H7 (cell line): ENCODE data around the gene P3H4. TPM values are rescaled to one million over a fixed set of nuclear protein-coding genes. Genes with fewer than 3 reads are reported as not detected.

Experiments used
- DNase-seq: peaks from one replicate; pipeline ENCODE4 v3.0.0; 2012
- H3K27me3 ChIP-seq: 2 replicates; pipeline ENCODE4 v1.6.0; 2011; ENCODE audit warnings: mild to moderate bottlenecking, low read length; ENCODE audit not compliant: control insufficient read depth, insufficient read depth
- H3K36me3 ChIP-seq: replicated peaks from 2 replicates; pipeline ENCODE4 v1.5.1; 2011; ENCODE audit warnings: low read length; ENCODE audit not compliant: control insufficient read depth, insufficient read depth
- H3K4me3 ChIP-seq: 2 replicates; pipeline ENCODE4 v1.5.1; 2011; ENCODE audit warnings: low read depth, mild to moderate bottlenecking, control low read depth, low read length, moderate library complexity; ENCODE audit not compliant: insufficient read depth
- total RNA-seq: library from RNA; depleted of rRNA; stranded (reverse); fragments of >200 nt; shearing (Covaris generic); gene quantifications from 2 replicates; pipeline ENCODE4 v1.2.3, GENCODE V29; 2014; rRNA removed

P3H4 gene
- total RNA-seq, 1 experiment from 2014 or later, result 34.7 TPM

DNA sequence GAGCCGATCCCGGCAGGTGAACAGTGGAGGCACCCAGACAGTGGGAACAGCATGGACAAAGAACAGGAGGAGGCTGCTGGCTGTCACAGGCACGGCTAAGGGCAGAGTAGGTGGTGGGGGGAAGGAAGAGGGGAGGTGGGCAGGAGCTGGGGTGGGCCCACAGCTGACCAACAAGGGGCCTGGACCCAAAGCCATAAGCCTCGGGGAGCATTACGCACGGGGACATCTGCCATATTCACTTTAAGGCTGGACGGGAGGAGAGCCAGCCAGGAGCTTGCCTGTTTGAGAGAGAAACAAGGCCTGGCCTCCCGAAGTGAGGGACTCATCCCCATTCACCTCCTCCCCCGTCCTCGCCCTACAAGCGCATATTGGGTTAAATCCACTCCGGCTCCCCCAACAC, 57.7 kb downstream of the P3H4 start:
- H3K27me3 ChIP-seq, result no peaks in the 10 kb centered on the region
- H3K36me3 ChIP-seq, result peaks cover 8% of the 10 kb centered on the region
- no peak for DNase-seq
- no peak overlapping the region for H3K4me3 ChIP-seq

Other genes with a start within 250 kb of the P3H4 start
- gene KRT9, start 239.9 kb downstream of the P3H4 start, total RNA-seq, result not detected in 2 replicates
- gene KRT14, start 225.1 kb downstream of the P3H4 start, total RNA-seq, result not detected in 2 replicates
- not detected in 2 replicates for gene KRT16, start 199.2 kb downstream of the P3H4 start, total RNA-seq
- gene KRT17, start 187.4 kb downstream of the P3H4 start, total RNA-seq, result 0.07 TPM in 1 of 2 replicates, not detected in the other
- gene EIF1, start 123.1 kb downstream of the P3H4 start, total RNA-seq, result 62.6 and 74.3 TPM in 2 replicates
- gene GAST, start 99.6 kb downstream of the P3H4 start, total RNA-seq, result not detected in 2 replicates
- 0.28 and 0.48 TPM in 2 replicates for gene HAP1, start 77.3 kb downstream of the P3H4 start, total RNA-seq
- gene JUP, start 25.2 kb downstream of the P3H4 start, total RNA-seq, result 58.4 and 68.5 TPM in 2 replicates
- gene FKBP10, start 1.1 kb upstream of the P3H4 start, total RNA-seq, result 206 and 213 TPM in 2 replicates
- gene NT5C3B, start 24.3 kb upstream of the P3H4 start, total RNA-seq, result 62.2 and 77.1 TPM in 2 replicates
- gene KLHL10, start 25.9 kb upstream of the P3H4 start, total RNA-seq, result 0.10 and 1.1 TPM in 2 replicates
- 14.7 and 18.1 TPM in 2 replicates for gene KLHL11, start 53.5 kb upstream of the P3H4 start, total RNA-seq
- gene ACLY, start 107.0 kb upstream of the P3H4 start, total RNA-seq, result 235 and 260 TPM in 2 replicates
- gene ODAD4, start 118.7 kb upstream of the P3H4 start, total RNA-seq, result 0.28 and 0.85 TPM in 2 replicates
- 32.8 and 46.1 TPM in 2 replicates for gene CNP, start 154.8 kb upstream of the P3H4 start, total RNA-seq
- gene DNAJC7, start 205.5 kb upstream of the P3H4 start, total RNA-seq, result 83.4 and 97.3 TPM in 2 replicates
- 31.4 and 35.0 TPM in 2 replicates for gene NKIRAS2, start 208.1 kb upstream of the P3H4 start, total RNA-seq
- gene C17orf113, start 238.7 kb upstream of the P3H4 start, total RNA-seq, result 1.0 and 1.1 TPM in 2 replicates